Measurements from ENCODE around the gene TRABD2B.
A peak's percentile ranks its signal among the peaks of the same experiment; 100 is the strongest.

The TRABD2B gene

DNA sequence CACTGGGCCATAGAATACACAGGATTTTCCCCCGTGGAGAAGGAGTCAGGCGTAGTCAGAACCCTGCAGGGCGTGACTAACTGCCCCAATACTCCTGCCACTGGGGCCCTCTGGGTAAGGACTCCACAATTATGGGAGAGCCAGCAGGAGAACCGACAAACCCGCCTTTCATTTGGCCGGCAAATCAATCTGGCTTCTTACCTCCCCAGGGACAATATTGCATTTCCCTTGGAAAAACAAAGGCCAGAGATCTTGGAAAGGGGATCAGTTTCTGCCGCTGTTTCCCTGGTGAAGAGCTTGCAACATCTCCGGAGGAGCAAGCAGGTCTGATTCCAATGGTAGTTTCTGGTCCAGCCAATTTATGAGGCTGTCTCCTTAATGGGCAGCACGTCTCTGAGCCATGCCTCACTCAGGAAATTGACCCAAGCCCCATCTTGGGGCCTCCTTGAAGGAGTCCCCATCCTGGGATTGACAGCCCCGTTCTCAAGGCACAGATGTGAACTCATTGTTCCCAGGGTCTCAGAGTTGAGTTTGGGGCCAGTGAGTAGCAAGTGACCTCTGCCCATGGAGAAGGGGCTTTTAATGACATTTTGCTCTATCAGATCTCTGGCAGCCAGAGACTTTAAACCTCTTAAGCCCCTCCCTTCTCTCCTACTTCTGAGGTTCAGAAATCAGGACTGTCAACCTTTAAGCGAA lies 4.3 kb downstream of the TRABD2B start:
- WGBS, 2 experiments (ENCODE audit: insufficient coverage in 2 of 2): 45 to 47% methylated on average over 7 to 11 of the region's 11 CpGs
- Histone ChIP-seq H3K9me3 (ENCODE audit: control insufficient read depth, low read length) (no peaks in the 10 kb centered on the region), H3K27ac (ENCODE audit: low read depth, low read length, severe bottlenecking) (no peak overlapping the region), H3K4me1 (ENCODE audit: control insufficient read depth, insufficient read depth, low read length, poor library complexity, severe bottlenecking) (peaks cover 24% of the 10 kb centered on the region), H3K4me3 (ENCODE audit: extremely low read depth, insufficient read depth, low read length, poor library complexity, severe bottlenecking) (no peak overlapping the region), H3K36me3 (ENCODE audit: control insufficient read depth, insufficient read depth, low read length) (peaks cover 12% of the 10 kb centered on the region)

DNA sequence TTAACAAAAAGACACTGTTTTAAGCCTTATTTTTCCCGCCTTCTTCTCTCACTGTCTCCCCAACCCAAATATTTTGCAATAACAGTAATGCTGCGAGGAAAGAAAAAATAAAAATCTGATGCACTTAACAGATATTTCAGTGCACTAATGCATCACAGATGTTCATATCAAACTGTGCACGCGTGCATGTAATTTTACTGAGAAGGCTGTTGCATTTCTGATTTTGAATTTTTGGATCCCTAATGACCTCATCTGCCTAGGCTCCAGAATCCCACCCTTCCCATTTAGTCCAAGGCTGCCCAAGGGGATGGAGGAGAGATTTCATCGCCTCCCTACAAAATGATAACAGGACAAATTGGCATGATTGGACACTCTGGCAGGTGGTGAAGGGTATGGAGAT lies 5.5 kb downstream of the TRABD2B start:
- Histone ChIP-seq H3K4me3 (ENCODE audit: extremely low read depth, insufficient read depth, low read length, poor library complexity, severe bottlenecking) (no peak overlapping the region), H3K4me1 (ENCODE audit: control insufficient read depth, insufficient read depth, low read length, poor library complexity, severe bottlenecking) (peaks cover 30% of the 10 kb centered on the region), H3K27ac (ENCODE audit: low read depth, low read length, severe bottlenecking) (no peak overlapping the region), H3K36me3 (ENCODE audit: control insufficient read depth, insufficient read depth, low read length) (peaks cover 12% of the 10 kb centered on the region), H3K9me3 (ENCODE audit: control insufficient read depth, low read length) (no peaks in the 10 kb centered on the region)
- WGBS, 2 experiments (ENCODE audit: insufficient coverage in 2 of 2): 100% methylated on average over 1 to 3 of the region's 5 CpGs

DNA sequence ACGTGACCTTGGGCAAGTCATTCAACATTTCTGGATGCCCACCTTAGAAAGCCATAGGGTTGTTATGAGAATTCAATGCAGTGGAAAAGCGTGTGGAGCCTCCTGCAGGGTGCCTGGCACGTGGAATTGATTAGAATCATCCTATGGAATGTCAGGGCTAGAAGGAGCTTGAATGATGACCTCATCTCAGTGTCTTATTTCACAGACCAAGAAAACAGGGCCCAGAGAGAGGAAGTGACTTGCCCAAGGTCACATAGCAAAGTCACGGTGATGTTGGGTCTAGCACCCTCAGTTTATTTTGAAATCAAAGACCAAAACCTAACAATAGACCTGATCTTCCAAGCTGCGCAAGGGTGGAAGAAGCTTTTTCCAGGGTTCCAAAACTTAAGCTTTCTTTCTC lies 6.0 kb downstream of the TRABD2B start:
- Histone ChIP-seq H3K9me3 (ENCODE audit: control insufficient read depth, low read length) (no peaks in the 10 kb centered on the region), H3K4me3 (ENCODE audit: extremely low read depth, insufficient read depth, low read length, poor library complexity, severe bottlenecking) (no peak overlapping the region), H3K27ac (ENCODE audit: low read depth, low read length, severe bottlenecking) (no peak overlapping the region), H3K36me3 (ENCODE audit: control insufficient read depth, insufficient read depth, low read length) (peaks cover 12% of the 10 kb centered on the region), H3K4me1 (ENCODE audit: control insufficient read depth, insufficient read depth, low read length, poor library complexity, severe bottlenecking) (peaks cover 34% of the 10 kb centered on the region)
- whole genome bisulfite sequencing, 2 experiments (ENCODE audit: insufficient coverage in 2 of 2): 85 to 88% methylated on average over 3 to 4 of the region's 5 CpGs

DNA sequence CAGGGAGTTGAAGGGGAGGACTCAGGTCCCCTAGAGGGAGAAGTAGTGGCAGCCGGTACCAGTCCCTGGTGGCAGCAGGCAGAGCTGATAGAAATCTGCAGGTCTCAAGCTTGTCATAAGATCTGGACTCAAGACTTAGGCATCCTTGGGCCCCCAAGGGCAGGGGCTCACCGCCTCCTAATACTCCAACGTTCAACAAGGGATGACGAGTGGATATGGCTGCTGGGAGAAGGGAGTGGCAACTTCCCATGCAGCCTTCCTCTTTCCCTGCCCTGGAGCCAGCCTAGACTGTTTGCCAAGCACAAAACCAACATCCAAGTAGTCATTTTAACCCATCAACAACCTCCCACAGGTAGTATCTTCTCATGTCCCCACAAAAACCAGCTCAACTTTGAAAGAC lies 6.9 kb downstream of the TRABD2B start:
- H3K4me1 ChIP-seq (ENCODE audit: control insufficient read depth, insufficient read depth, low read length, poor library complexity, severe bottlenecking): peaks cover 34% of the 10 kb centered on the region
- H3K27ac ChIP-seq (ENCODE audit: low read depth, low read length, severe bottlenecking): no peak overlapping the region
- H3K9me3 ChIP-seq (ENCODE audit: control insufficient read depth, low read length): no peaks in the 10 kb centered on the region
- 100% methylated on average over 1 of the region's 4 CpGs; no CpG with 5 or more reads in 1 of the 2 experiments for WGBS, 2 experiments (ENCODE audit: insufficient coverage in 2 of 2)
- H3K36me3 ChIP-seq (ENCODE audit: control insufficient read depth, insufficient read depth, low read length): peaks cover 12% of the 10 kb centered on the region
- H3K4me3 ChIP-seq (ENCODE audit: extremely low read depth, insufficient read depth, low read length, poor library complexity, severe bottlenecking): no peak overlapping the region

DNA sequence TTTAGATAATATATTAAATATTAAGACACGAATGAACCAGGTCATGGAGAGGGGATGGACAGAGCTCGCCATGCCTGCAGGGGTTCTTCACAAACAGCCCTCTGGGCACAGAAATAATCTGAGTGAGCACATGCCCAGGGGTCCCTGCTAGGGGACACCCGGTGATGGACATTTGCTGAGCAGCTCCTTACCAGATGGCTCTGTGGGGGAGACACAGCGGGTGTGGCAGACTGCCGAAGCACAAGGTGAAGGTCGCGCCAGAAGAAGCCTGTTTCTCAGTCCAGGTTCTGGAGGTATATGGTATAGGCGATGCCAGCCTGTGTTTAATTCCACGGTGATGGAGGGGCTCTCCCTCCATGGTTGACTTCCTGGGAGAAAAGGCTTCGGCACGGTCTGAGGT lies 9.6 kb downstream of the TRABD2B start:
- Histone ChIP-seq H3K36me3 (ENCODE audit: control insufficient read depth, insufficient read depth, low read length) (peaks cover 15% of the 10 kb centered on the region), H3K27ac (ENCODE audit: low read depth, low read length, severe bottlenecking) (no peak overlapping the region), H3K4me1 (ENCODE audit: control insufficient read depth, insufficient read depth, low read length, poor library complexity, severe bottlenecking) (peaks cover 37% of the 10 kb centered on the region), H3K4me3 (ENCODE audit: extremely low read depth, insufficient read depth, low read length, poor library complexity, severe bottlenecking) (no peak overlapping the region), H3K9me3 (ENCODE audit: control insufficient read depth, low read length) (no peaks in the 10 kb centered on the region)
- WGBS, 2 experiments (ENCODE audit: insufficient coverage in 2 of 2): 93 to 95% methylated on average over 8 to 10 of the region's 11 CpGs

DNA sequence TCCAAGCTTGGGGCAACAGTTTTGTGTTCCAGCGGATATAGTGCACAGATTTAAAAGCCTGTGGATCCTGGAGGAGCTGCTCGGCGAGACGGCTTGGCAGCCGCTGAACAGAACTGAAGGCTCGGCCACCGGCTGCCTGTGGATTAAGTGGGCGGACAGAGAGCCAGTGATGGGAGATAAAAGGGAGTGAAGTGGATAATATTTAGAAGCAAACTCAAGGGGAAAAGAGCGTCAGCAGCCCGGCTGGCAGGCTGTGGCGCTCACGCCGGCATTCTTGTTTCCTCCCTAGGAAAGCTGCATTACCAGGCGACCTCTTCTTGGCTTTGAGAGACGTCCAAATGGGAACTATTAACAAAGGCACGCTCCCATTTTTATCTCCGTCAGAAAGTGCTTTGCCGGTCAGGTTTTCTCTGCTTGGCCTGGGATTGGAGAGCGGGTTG lies 10.4 kb downstream of the TRABD2B start:
- Histone ChIP-seq H3K27ac (ENCODE audit: low read depth, low read length, severe bottlenecking) (peak overlapping the region; percentile 13), H3K36me3 (ENCODE audit: control insufficient read depth, insufficient read depth, low read length) (peaks cover 14% of the 10 kb centered on the region), H3K9me3 (ENCODE audit: control insufficient read depth, low read length) (no peaks in the 10 kb centered on the region), H3K4me3 (ENCODE audit: extremely low read depth, insufficient read depth, low read length, poor library complexity, severe bottlenecking) (no peak overlapping the region), H3K4me1 (ENCODE audit: control insufficient read depth, insufficient read depth, low read length, poor library complexity, severe bottlenecking) (peaks cover 31% of the 10 kb centered on the region)
- 65 to 77% methylated on average over 19 of the region's 19 CpGs for WGBS, 2 experiments (ENCODE audit: insufficient coverage in 2 of 2)

DNA sequence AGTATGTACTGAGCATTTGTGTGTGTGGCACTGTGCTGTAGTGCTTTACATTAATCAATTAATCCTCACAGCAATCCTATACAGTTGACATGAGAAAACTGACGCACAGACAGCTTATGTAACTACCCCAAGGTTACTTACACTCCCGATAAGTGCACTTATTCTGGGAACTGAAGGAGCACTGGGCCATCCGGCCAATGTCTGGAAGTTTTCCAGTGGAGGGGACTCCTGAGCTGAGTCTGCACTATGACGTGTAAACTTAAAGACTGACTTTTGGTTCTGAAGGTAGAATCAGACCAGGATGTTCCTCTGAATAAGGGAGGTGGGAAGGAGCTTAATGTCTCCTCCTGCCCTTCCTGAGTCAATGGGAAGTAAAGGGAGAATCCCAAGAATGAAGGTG lies 12.2 kb downstream of the TRABD2B start:
- H3K4me3 ChIP-seq (ENCODE audit: extremely low read depth, insufficient read depth, low read length, poor library complexity, severe bottlenecking): no peak overlapping the region
- peaks cover 28% of the 10 kb centered on the region for H3K4me1 ChIP-seq (ENCODE audit: control insufficient read depth, insufficient read depth, low read length, poor library complexity, severe bottlenecking)
- no peaks in the 10 kb centered on the region for H3K9me3 ChIP-seq (ENCODE audit: control insufficient read depth, low read length)
- H3K36me3 ChIP-seq (ENCODE audit: control insufficient read depth, insufficient read depth, low read length): peaks cover 9% of the 10 kb centered on the region
- no peak overlapping the region for H3K27ac ChIP-seq (ENCODE audit: low read depth, low read length, severe bottlenecking)
- WGBS, 2 experiments (ENCODE audit: insufficient coverage in 2 of 2): 92 to 95% methylated on average over 3 to 4 of the region's 4 CpGs

DNA sequence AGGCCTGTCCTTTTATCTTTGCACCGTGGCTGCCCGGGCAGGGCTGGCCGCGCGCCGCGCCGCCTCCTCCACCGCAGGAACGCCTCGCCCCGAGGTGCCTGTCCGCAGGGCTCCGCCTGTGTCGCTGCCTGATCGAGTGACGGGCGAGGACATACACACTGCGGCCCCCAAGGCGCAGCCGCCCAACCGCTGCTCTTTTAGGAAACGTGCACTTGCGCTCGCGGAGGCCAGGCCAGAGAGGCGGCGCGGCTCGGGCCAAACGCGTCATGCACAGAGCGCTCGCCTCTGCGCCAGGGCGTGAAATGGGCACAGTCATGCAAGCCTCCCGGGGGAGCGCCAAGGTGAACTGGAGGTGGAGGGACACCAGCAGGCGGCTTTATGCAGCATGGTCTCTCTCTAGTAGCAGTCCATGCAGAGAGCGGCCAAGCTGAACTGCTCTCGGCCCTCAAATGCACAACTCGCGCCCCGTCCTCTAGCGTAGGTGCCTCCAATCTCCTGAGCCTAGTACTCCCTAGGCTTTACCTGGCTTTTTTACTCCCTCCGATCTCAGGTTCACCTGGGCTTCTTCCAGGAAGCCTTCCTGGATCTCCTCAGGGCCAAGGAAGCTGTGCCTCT lies 12.9 kb downstream of the TRABD2B start:
- Histone ChIP-seq H3K4me3 (ENCODE audit: extremely low read depth, insufficient read depth, low read length, poor library complexity, severe bottlenecking) (peak overlapping the region; percentile 18), H3K9me3 (ENCODE audit: control insufficient read depth, low read length) (no peaks in the 10 kb centered on the region), H3K4me1 (ENCODE audit: control insufficient read depth, insufficient read depth, low read length, poor library complexity, severe bottlenecking) (peaks cover 28% of the 10 kb centered on the region), H3K27ac (ENCODE audit: low read depth, low read length, severe bottlenecking) (no peak overlapping the region), H3K36me3 (ENCODE audit: control insufficient read depth, insufficient read depth, low read length) (peaks cover 3% of the 10 kb centered on the region)
- WGBS, 2 experiments (ENCODE audit: insufficient coverage in 2 of 2): 16 to 19% methylated on average over 38 to 44 of the region's 46 CpGs

DNA sequence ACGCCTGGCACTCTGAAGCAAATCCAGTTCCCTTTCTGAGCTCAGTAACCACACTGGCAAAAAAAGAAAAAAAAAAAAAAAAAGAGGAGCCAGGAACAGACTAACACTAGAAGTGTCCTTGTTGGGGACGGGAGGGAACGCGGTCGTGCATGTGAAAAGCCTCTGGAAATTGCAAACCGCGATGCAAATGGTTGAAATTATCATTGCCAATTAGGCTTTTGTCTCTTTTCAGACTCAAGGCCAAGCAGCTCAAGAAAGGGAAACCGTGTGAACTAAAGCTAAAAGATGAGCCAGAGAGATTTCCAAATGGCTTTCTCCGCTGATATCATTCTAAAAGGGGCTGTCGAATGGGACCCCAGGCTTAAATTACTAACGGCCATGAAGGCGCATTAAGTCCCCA lies 13.5 kb downstream of the TRABD2B start:
- Histone ChIP-seq H3K36me3 (ENCODE audit: control insufficient read depth, insufficient read depth, low read length) (peaks cover 3% of the 10 kb centered on the region), H3K4me1 (ENCODE audit: control insufficient read depth, insufficient read depth, low read length, poor library complexity, severe bottlenecking) (peaks cover 28% of the 10 kb centered on the region), H3K9me3 (ENCODE audit: control insufficient read depth, low read length) (no peaks in the 10 kb centered on the region), H3K4me3 (ENCODE audit: extremely low read depth, insufficient read depth, low read length, poor library complexity, severe bottlenecking) (no peak overlapping the region), H3K27ac (ENCODE audit: low read depth, low read length, severe bottlenecking) (no peak overlapping the region)
- 19 to 25% methylated on average over 11 of the region's 12 CpGs for WGBS, 2 experiments (ENCODE audit: insufficient coverage in 2 of 2)

DNA sequence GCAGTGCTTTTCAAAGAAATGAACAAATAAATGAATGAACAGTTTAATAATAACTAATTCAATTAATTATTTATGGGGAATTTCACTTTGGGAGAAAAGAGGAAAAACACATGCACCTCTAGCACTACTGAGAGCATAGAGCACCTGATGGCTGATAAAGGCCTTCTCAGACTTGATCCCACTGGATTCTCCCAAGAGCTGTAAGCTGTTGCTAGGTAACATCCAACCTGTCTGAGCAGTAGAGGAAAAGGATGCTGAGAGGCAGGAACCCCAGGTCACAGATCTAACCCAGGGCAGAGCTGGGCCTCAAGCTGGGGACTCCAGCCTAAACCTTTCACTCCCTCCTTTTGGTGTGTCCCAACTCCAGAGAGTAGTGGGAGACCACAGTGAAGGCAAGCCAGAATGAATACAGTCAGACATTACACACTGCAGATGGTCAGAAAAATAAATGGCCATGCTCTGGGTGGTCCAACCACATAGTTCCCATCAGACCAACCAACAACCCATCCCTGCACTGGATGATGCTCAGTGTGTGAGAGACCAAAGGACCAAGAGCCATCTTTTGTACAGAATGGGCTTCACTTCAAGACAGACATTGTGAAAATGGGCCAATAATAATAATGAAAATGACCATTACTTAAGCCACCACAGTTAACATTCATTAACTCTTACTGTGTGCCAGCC lies 15.4 kb downstream of the TRABD2B start:
- H3K36me3 ChIP-seq (ENCODE audit: control insufficient read depth, insufficient read depth, low read length): peaks cover 3% of the 10 kb centered on the region
- no peak overlapping the region for H3K4me3 ChIP-seq (ENCODE audit: extremely low read depth, insufficient read depth, low read length, poor library complexity, severe bottlenecking)
- H3K9me3 ChIP-seq (ENCODE audit: control insufficient read depth, low read length): no peaks in the 10 kb centered on the region
- peaks cover 20% of the 10 kb centered on the region for H3K4me1 ChIP-seq (ENCODE audit: control insufficient read depth, insufficient read depth, low read length, poor library complexity, severe bottlenecking)
- H3K27ac ChIP-seq (ENCODE audit: low read depth, low read length, severe bottlenecking): no peak overlapping the region

DNA sequence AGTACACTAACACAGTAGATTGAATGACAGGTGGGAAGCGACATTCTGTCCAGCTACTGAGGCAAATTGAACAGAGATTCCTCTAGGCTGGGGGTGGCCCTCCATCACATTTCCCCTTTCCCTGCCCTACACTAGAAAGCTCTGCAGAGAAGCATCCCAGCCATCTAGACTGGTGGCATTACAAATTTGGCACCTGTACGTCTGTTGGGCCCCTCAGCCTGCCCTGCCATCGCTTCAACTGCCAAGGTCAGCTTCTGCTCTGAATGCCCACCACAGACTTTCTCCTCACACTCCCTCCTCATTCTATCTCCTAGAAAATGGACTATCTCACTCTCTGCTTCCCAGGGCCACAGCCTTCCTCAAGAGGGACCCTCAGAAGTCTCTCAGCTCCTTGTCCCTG lies 16.7 kb downstream of the TRABD2B start:
- Histone ChIP-seq H3K9me3 (ENCODE audit: control insufficient read depth, low read length) (no peaks in the 10 kb centered on the region), H3K4me3 (ENCODE audit: extremely low read depth, insufficient read depth, low read length, poor library complexity, severe bottlenecking) (no peak overlapping the region), H3K4me1 (ENCODE audit: control insufficient read depth, insufficient read depth, low read length, poor library complexity, severe bottlenecking) (peaks cover 15% of the 10 kb centered on the region), H3K36me3 (ENCODE audit: control insufficient read depth, insufficient read depth, low read length) (peaks cover 3% of the 10 kb centered on the region), H3K27ac (ENCODE audit: low read depth, low read length, severe bottlenecking) (no peak overlapping the region)
- whole genome bisulfite sequencing, 2 experiments (ENCODE audit: insufficient coverage in 2 of 2): 92 to 98% methylated on average over 2 to 3 of the region's 3 CpGs
